NCI-H2029 treated with DMSO at 0.1 percent for 48 hours (cell line): ENCODE data around the gene RANBP17.
"Not testable (repeated sequence)": the region's sequence is repeated elsewhere in the genome, so short reads cannot be mapped to it uniquely, and the experiment has no call there.

Experiments
- DNase-seq: peaks from one replicate; lab custom pipeline; 2025; lab: John Stamatoyannopoulos, UW

The RANBP17 gene

GRCh38 chr5:171155621-171156020 is 293.8 kb downstream of the RANBP17 start:
- no peak for DNase-seq

- no peak for DNase-seq
These were observed 295.5 kb downstream of the RANBP17 start for GRCh38 chr5:171157276-171157675.

GRCh38 chr5:171157775-171158174 is 296.0 kb downstream of the RANBP17 start:
- no peak for DNase-seq

GRCh38 chr5:171158581-171158980 is 296.8 kb downstream of the RANBP17 start:
- no peak for DNase-seq

GRCh38 chr5:171162165-171162564 is 300.3 kb downstream of the RANBP17 start:
- no peak for DNase-seq

GRCh38 chr5:171162596-171162995 is 300.8 kb downstream of the RANBP17 start:
- DNase-seq, result no peak

GRCh38 chr5:171166766-171167165 is 304.9 kb downstream of the RANBP17 start:
- no peak for DNase-seq

GRCh38 chr5:171168171-171168570 is 306.4 kb downstream of the RANBP17 start:
- DNase-seq, result no peak

- not testable (repeated sequence) for DNase-seq
These were observed 313.1 kb downstream of the RANBP17 start for GRCh38 chr5:171174960-171175359.

- DNase-seq, result no peak
These were observed 313.9 kb downstream of the RANBP17 start for GRCh38 chr5:171175746-171176145.

GRCh38 chr5:171178190-171178589 is 316.4 kb downstream of the RANBP17 start:
- DNase-seq, result not testable (repeated sequence)

- no peak for DNase-seq
These were observed 326.2 kb downstream of the RANBP17 start for GRCh38 chr5:171188016-171188415.

GRCh38 chr5:171189442-171189841 is 327.6 kb downstream of the RANBP17 start:
- DNase-seq, result no peak

- DNase-seq, result no peak
These were observed 330.3 kb downstream of the RANBP17 start for GRCh38 chr5:171192111-171192510.

- no peak for DNase-seq
These were observed 339.5 kb downstream of the RANBP17 start for GRCh38 chr5:171201310-171201709.

- DNase-seq, result no peak
These were observed 343.6 kb downstream of the RANBP17 start for GRCh38 chr5:171205375-171205774.

- DNase-seq, result no peak
These were observed 345.5 kb downstream of the RANBP17 start for GRCh38 chr5:171207256-171207847.

GRCh38 chr5:171221916-171222315 is 360.1 kb downstream of the RANBP17 start:
- no peak for DNase-seq

- no peak for DNase-seq
These were observed 362.1 kb downstream of the RANBP17 start for GRCh38 chr5:171223927-171224326.

- no peak for DNase-seq
These were observed 364.4 kb downstream of the RANBP17 start for GRCh38 chr5:171226096-171226754.

GRCh38 chr5:171226864-171227263 is 365.0 kb downstream of the RANBP17 start:
- DNase-seq, result no peak

GRCh38 chr5:171236651-171237050 is 374.8 kb downstream of the RANBP17 start:
- DNase-seq, result no peak

GRCh38 chr5:171242521-171242920 is 380.7 kb downstream of the RANBP17 start:
- DNase-seq, result no peak

- no peak for DNase-seq
These were observed 384.4 kb downstream of the RANBP17 start for GRCh38 chr5:171246231-171246630.
